MM.1S (cell line): ENCODE measurements around the gene ANKRD60.

Experiments used
- DNase-seq: peaks from one replicate; pipeline ENCODE4 v3.0.0-alpha.2; 2015
- H2AFZ ChIP-seq: fragments of 300-600 bp; sonication (generic); 2 replicates; pipeline ENCODE4 v1.6.0; 2016; ENCODE audit warnings: antibody characterized with exemption, low read length
- H3F3A ChIP-seq: fragments of 300-600 bp; sonication (generic); 2 replicates; pipeline ENCODE4 v1.6.1; 2016; ENCODE audit warnings: mild to moderate bottlenecking, antibody characterized with exemption, low read length, moderate library complexity, mixed read lengths; ENCODE audit not compliant: insufficient read depth
- H3K27ac ChIP-seq: fragments of 300-600 bp; sonication (generic); 2 replicates; pipeline ENCODE4 v1.5.1; 2016; ENCODE audit warnings: mild to moderate bottlenecking, low read length
- H3K27me3 ChIP-seq: fragments of 300-600 bp; sonication (generic); replicated peaks from 2 replicates; pipeline ENCODE4 v1.6.0; 2016; ENCODE audit warnings: low read length; ENCODE audit not compliant: insufficient read depth
- H3K36me3 ChIP-seq: fragments of 300-600 bp; sonication (generic); replicated peaks from 2 replicates; pipeline ENCODE4 v1.6.1; 2016; ENCODE audit warnings: mild to moderate bottlenecking, low read length, mixed read lengths; ENCODE audit not compliant: insufficient read depth
- H3K4me1 ChIP-seq: fragments of 300-600 bp; sonication (generic); 2 replicates; pipeline ENCODE4 v1.6.1; 2016; ENCODE audit warnings: low read length, mixed read lengths
- H3K4me2 ChIP-seq: fragments of 300-600 bp; sonication (generic); 2 replicates; pipeline ENCODE4 v1.6.0; 2016; ENCODE audit warnings: low read depth, low read length
- H3K4me3 ChIP-seq: fragments of 300-600 bp; sonication (generic); 2 replicates; pipeline ENCODE4 v1.5.1; 2016; ENCODE audit warnings: low read length, mixed read lengths
- H3K79me2 ChIP-seq: fragments of 300-600 bp; sonication (generic); 2 replicates; pipeline ENCODE4 v1.6.1; 2016; ENCODE audit warnings: mixed run types, low read length, mixed read lengths
- H3K9ac ChIP-seq: fragments of 300-600 bp; sonication (generic); 2 replicates; pipeline ENCODE4 v1.6.1; 2016; ENCODE audit warnings: low read length, mixed read lengths
- H3K9me2 ChIP-seq: fragments of 300-600 bp; sonication (generic); replicated peaks from 2 replicates; pipeline ENCODE4 v1.6.1; 2016; ENCODE audit warnings: mild to moderate bottlenecking, low read length, mixed read lengths; ENCODE audit not compliant: insufficient read depth
- H3K9me3 ChIP-seq: fragments of 300-600 bp; sonication (generic); replicated peaks from 2 replicates; pipeline ENCODE4 v1.6.1; 2016; ENCODE audit warnings: mild to moderate bottlenecking, low read length, mixed read lengths; ENCODE audit not compliant: insufficient read depth
- H4K20me1 ChIP-seq: fragments of 300-600 bp; sonication (generic); 2 replicates; pipeline ENCODE4 v1.6.1; 2016; ENCODE audit warnings: mild to moderate bottlenecking, low read length, moderate library complexity, mixed read lengths; ENCODE audit not compliant: insufficient read depth
- CTCF ChIP-seq: fragments of 300-600 bp; sonication (generic); IDR thresholded peaks from 2 replicates; pipeline ENCODE4 v1.5.1; 2016; ENCODE audit warnings: antibody characterized with exemption, low read length, mixed read lengths
- EZH2 ChIP-seq: fragments of 300-600 bp; sonication (generic); optimal IDR thresholded peaks from 2 replicates; pipeline ENCODE3; 2017; ENCODE audit warnings: low read depth, mild to moderate bottlenecking, antibody characterized with exemption, low read length, mixed read lengths
- EZH2phosphoT487 ChIP-seq: fragments of 300-600 bp; sonication (generic); IDR thresholded peaks from 2 replicates; pipeline ENCODE4 v1.6.1; 2018; ENCODE audit warnings: antibody characterized with exemption, low read length

Gene ANKRD60

DNA sequence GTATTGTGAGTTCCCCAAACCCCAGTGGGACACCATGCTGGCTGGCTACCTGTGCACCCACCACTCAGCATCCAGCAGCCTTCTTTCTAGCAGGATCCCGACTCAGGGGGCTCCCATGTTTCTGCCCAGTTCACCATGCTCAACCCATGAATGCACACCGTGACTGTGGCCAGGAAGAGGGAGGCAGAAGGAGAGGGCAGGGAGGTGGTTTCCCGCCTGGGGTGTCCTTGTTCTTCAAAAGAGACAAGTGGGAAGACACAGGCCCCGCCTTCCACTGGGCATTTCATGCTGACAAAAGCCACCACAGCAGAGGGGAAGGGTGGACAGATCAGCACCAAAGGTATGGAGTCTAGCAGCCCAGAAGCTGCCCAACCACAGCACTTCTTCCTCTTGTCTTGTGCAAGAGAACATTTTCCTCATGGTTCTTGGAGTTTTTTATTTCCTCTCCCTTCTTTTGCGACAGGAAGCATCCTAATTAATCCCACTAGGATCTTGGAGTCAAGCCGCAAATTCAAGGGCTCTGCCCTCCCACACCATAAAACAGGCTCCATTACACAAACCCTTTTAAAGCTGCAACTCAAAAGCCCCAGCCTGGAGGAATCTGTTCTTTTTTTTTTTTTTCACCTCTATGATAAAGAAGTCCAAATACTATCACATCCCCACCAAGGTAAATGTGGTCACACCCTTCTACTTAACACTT is 13.5 kb upstream of the ANKRD60 start:
- no peak overlapping the region for H3K9ac ChIP-seq
- H4K20me1 ChIP-seq = no peaks in the 10 kb centered on the region
- H3K27me3 ChIP-seq = no peaks in the 10 kb centered on the region
- H2AFZ ChIP-seq = no peak overlapping the region
- H3K9me2 ChIP-seq = no peaks in the 10 kb centered on the region
- no peaks in the 10 kb centered on the region for H3K36me3 ChIP-seq
- DNase-seq = no peak
- H3F3A ChIP-seq = no peaks in the 10 kb centered on the region
- TF ChIP-seq CTCF = no peak
- no peak for TF ChIP-seq EZH2
- TF ChIP-seq EZH2phosphoT487 = no peak
- H3K27ac ChIP-seq = no peak overlapping the region
- H3K9me3 ChIP-seq = no peaks in the 10 kb centered on the region
- no peaks in the 10 kb centered on the region for H3K79me2 ChIP-seq
- no peak overlapping the region for H3K4me2 ChIP-seq
- H3K4me3 ChIP-seq = no peak overlapping the region
- H3K4me1 ChIP-seq = no peaks in the 10 kb centered on the region

DNA sequence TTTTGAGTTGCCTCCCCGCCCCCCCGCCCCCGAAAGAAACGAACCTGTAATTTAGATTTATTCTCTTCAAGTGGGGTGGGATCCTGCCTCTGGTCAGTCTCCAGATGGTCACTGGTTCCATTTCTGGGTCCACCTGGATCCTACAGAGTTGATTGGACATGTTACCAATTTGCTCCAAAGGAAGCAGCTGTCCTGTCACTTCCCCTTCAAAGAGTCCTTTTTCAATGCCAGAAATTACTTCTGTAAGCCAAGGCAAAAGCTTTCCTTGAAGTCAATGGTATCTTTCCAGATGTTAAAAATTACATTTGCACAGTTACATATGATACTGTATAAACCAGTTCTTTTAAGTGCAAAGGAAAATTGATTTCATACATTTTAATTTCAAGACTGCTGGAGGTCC is 12.0 kb upstream of the ANKRD60 start:
- Histone ChIP-seq H3K4me1 (no peaks in the 10 kb centered on the region), H3F3A (no peaks in the 10 kb centered on the region), H3K9me2 (no peaks in the 10 kb centered on the region), H3K9ac (no peak overlapping the region), H3K36me3 (no peaks in the 10 kb centered on the region), H3K4me2 (no peak overlapping the region), H3K27ac (no peak overlapping the region), H3K9me3 (no peaks in the 10 kb centered on the region), H3K79me2 (no peaks in the 10 kb centered on the region), H2AFZ (no peak overlapping the region), H3K4me3 (no peak overlapping the region), H4K20me1 (no peaks in the 10 kb centered on the region), H3K27me3 (0 out of 2 replicates have a peak, but pooled peaks cover 7% of the 10 kb centered on the region)
- DNase-seq = no peak
- TF ChIP-seq CTCF (no peak), EZH2 (no peak), EZH2phosphoT487 (no peak)

- 0 out of 2 replicates have a peak, but pooled peaks cover 7% of the 10 kb centered on the region for H3K27me3 ChIP-seq
- no peak overlapping the region for H3K4me3 ChIP-seq
- no peaks in the 10 kb centered on the region for H3F3A ChIP-seq
- no peak overlapping the region for H3K27ac ChIP-seq
- H3K9me2 ChIP-seq = no peaks in the 10 kb centered on the region
- no peaks in the 10 kb centered on the region for H3K4me1 ChIP-seq
- no peaks in the 10 kb centered on the region for H3K36me3 ChIP-seq
- no peak overlapping the region for H3K4me2 ChIP-seq
- TF ChIP-seq CTCF (no peak), EZH2phosphoT487 (no peak), EZH2 (no peak)
- no peak for DNase-seq
- no peak overlapping the region for H2AFZ ChIP-seq
- no peaks in the 10 kb centered on the region for H3K79me2 ChIP-seq
- no peaks in the 10 kb centered on the region for H3K9me3 ChIP-seq
- no peak overlapping the region for H3K9ac ChIP-seq
- H4K20me1 ChIP-seq = no peaks in the 10 kb centered on the region
Measured at GRCh38 chr20:58239216-58239615, 10.8 kb upstream of the ANKRD60 start.
